Endothelial cell of umbilical vein (primary cell): ENCODE measurements around the gene TMIE.

Experiments
- EZH2 ChIP-seq: IDR thresholded peaks from 2 replicates; pipeline ENCODE4 v1.6.1; 2012; ENCODE audit warnings: borderline replicate concordance, low read depth, mild to moderate bottlenecking, moderate library complexity, low read length, inconsistent platforms; ENCODE audit not compliant: severe bottlenecking
- JUN ChIP-seq: IDR thresholded peaks from 2 replicates; pipeline ENCODE4 v1.6.1; 2011; ENCODE audit warnings: borderline replicate concordance, low read depth; ENCODE audit not compliant: insufficient read length, insufficient read depth
- MYC ChIP-seq: IDR thresholded peaks from one replicate; pipeline ENCODE4 v1.6.1; 2011; ENCODE audit warnings: mild to moderate bottlenecking, low read depth, low read length
- POLR2A ChIP-seq: IDR thresholded peaks from 2 replicates; pipeline ENCODE4 v1.6.1; 2012; ENCODE audit warnings: low read depth, mild to moderate bottlenecking, control low read depth, low read length
- POLR2AphosphoS5 ChIP-seq: IDR thresholded peaks from 2 replicates; pipeline ENCODE4 v1.6.1; 2012; ENCODE audit warnings: low read depth, mild to moderate bottlenecking, control low read depth, low read length, moderate library complexity; ENCODE audit not compliant: insufficient read depth
- TF ChIP-seq, protein P1 (sequence below), 2 donors: IDR thresholded peaks; 1 replicate in 1 of 2; 2 replicates in 1 of 2; pipeline ENCODE4 v1.5.1; 2011; ENCODE audit warnings: low read length in 2 of 2, mild to moderate bottlenecking in 2 of 2, moderate library complexity in 2 of 2, control low read depth in 1 of 2, inconsistent platforms in 1 of 2, low read depth in 1 of 2; ENCODE audit not compliant: insufficient read depth in 1 of 2; ENCODE audit errors: extremely low read depth in 1 of 2

DNA sequence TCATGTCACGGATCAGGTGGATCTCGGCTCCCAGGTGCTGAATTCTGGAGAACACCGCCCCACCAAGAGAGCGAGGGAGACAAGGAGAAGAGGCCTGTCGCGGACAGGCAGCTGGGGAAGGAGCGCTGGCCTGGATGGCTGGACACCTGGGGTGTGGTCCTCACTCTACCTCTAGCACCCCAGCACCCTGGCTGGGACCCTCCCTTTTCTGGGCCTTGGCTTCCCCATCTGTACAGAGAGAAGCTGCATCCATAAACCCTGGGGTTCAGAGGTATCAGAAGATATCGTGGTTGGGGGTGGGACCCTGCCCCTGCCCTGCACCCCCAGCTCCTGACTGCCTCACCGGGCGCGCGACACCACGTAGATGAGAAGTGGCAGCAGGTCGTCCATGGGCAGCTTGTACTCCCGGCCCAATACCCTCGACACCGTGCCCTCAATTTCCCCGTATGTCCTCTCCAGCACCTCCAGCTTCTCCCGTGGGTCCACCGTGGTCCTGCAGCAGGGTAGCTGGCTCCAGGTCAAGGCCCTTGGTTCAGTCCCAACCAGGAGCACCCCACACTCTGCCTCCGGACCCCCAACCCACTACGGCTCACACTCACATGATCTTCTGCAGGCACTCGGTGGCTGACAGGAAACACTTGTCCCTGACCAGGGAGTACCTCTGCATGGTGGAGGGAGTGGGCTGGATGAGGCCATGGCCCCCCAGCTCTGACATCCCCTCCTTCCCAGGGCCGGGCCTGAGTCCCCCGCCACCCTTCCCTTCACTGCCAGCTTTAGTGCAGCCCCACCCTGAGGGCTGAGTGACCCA is 29.4 kb upstream of the TMIE start:
- TF ChIP-seq POLR2A (no peak), MYC (no peak), EZH2 (no peak), JUN (no peak), POLR2AphosphoS5 (no peak)
- TF ChIP-seq, protein P1, sequence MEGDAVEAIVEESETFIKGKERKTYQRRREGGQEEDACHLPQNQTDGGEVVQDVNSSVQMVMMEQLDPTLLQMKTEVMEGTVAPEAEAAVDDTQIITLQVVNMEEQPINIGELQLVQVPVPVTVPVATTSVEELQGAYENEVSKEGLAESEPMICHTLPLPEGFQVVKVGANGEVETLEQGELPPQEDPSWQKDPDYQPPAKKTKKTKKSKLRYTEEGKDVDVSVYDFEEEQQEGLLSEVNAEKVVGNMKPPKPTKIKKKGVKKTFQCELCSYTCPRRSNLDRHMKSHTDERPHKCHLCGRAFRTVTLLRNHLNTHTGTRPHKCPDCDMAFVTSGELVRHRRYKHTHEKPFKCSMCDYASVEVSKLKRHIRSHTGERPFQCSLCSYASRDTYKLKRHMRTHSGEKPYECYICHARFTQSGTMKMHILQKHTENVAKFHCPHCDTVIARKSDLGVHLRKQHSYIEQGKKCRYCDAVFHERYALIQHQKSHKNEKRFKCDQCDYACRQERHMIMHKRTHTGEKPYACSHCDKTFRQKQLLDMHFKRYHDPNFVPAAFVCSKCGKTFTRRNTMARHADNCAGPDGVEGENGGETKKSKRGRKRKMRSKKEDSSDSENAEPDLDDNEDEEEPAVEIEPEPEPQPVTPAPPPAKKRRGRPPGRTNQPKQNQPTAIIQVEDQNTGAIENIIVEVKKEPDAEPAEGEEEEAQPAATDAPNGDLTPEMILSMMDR (IDR thresholded peaks at IDR 0.05; ENCODE audit: extremely low read depth in 1 of 2, insufficient read depth in 1 of 2, low read depth in 1 of 2, low read length in 2 of 2), result no peak
